HT1080 (cell line): ENCODE results near the gene SLC5A10. TPM values are rescaled to one million over a fixed set of nuclear protein-coding genes. Genes with fewer than 3 reads are reported as not detected.
A peak's percentile ranks its signal among the peaks of the same experiment; 100 is the strongest.

ENCODE experiments used
- DNase-seq: peaks from one replicate; pipeline ENCODE4 v3.0.0-alpha.2; 2015; ENCODE audit warnings: low read depth
- total RNA-seq: library from RNA; depleted of rRNA; stranded (reverse); fragments of >200 nt; shearing (Covaris generic); gene quantifications from 2 replicates; pipeline ENCODE4 v1.2.3, GENCODE V29; 2014

The SLC5A10 gene
- total RNA-seq, 1 experiment from 2014 or later: not detected

DNA sequence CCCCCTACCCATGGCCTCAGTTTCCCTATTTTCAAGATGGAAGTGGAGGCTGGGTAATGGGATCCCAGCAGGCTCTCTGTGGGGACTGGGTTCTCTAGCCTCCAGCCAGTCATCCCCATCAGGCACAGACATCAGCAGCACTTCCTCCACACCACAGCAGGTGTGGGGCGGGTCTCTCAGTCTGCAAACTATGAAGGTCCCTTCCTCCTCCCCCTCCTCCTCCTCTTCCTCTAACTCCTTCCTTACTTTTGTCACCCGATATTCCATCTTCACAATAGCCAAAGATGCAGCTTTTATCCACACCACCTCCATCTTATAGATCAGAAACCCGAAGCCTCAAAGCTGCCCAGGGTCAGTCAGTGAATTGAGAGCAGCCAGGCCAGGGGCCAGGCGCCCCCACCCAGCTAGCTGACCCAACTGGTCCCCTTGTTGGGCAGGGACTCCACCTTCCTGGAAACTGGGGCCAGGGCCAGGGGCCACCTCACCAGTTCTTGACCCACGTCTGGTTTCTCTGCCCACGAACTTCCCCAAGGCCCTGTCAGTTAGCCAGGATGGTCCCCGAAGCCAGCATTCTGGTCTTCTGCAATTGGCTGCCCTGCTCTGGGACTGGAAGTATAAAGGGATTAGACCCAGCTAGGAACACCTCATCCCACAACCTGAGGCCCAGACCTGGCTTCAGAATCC lies 50.1 kb downstream of the SLC5A10 start:
- no peak for DNase-seq

DNA sequence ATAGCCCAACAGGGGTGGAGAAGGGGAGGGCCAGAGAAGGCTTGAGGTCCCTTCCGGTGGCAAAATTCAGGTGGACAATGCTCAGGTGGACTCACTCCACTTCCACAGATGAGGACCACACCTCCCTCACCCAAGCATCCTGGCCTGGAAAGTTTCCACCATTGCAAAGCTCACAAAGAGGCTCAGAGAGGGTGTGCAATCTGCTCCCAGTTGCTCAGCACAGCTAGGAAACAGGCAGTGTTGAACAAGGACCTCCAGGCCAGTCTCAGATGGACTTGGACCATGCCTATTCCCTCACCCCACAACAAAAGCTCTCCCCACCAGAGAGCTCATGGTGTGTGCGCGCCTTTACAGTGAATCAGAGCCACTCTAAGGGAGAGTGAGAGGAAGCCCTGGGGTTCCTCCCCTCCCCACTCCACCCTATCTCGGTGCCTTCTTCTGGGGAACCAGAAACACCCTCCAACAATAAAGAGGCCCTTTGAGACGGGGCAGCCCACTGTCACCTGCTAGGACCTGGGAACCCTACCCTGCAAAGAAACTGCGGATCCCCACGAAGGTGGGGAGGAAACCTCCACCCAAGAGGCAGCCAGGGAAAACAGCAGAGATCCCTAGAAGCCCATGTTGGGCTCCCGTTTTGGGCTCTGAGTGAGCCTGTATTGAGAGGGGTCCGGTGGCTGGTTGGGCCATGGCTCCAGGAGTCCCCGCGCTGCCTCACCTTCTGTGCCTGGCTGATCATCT lies 51.0 kb downstream of the SLC5A10 start:
- no peak for DNase-seq

DNA sequence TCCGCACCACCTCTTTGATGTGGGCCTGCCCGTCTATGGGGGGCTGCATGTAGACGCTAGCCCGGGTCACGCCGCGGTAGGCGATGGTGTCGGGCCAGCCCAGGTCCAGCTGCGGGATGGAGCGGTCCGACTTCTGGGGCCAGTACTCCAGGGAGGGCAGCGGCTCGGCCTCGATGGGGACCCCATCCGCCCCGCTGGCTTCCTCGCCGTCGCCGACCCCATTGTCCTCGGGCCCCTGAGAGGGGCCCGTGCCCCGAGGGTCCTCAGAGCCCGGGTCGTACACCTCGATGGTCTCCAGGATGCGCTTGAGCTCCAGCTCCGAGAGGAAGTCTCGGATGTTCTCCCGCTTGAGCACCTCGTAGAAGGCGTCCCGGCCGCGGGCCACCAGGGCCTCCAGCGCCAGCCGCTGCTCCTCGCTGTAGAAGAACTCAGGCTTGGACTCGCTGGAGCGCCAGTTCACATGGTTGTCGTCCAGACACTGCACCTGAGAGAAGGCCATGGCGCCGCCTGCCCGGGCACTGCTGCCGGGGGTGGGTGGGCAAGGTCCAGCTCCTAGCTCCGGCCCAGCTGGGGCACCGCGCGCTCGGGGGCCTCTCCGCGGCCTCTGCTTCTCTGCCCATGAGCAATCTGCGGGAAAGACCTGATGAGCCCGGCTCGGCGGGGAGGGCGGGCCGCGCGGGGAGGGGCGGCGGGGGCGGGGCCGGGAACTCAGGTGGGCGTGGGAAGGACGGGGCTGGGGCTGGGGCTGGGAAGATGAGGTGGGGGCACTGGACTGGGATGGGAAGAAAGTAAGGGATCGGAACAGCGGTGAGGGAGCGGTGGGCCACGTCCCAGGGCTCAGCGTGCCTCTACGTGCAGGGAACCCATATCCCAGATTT lies 51.8 kb downstream of the SLC5A10 start:
- DNase-seq: no peak

DNA sequence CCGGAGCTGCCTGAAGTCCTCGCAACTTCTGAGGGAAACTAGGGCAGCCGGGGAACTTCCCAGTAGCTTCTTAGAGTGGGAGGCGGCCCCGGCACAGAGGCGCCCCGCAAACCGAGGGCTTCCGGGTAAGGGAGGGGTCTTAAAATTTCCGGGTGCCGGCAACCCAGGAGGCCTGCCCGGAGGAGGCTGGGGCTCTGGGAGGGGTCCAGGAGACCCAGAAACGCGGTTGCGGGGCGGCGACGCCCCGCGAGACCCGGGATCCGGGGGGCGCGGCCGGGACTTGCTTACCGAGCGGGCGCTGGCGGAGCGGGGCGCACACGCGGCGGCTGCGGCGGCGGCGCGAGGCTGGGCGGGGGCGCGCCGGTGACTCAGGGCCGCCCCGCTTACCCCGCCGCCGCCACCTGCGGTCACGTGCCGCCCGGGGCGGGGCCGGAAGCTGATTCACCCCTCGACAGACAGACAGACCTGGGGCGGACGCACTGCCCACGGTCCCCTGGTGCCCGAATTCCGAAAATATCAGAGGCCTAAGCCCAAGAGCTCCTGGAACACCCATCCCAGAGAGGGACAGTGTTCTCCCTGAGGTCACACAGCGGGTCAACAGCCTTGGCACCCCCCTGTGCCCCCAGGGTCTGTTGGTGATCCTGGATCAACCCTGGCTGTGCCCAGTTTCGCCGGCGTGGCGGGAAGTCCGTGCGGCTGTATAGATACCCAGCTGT lies 52.6 kb downstream of the SLC5A10 start, which contains the start of gene FAM83G:
Gene FAM83G, minus strand, starts transcription at position 344 of the 716 bp plus-strand sequence. CDS start 723 bp downstream, outside the sequence.
- peak; percentile 82 for DNase-seq

DNA sequence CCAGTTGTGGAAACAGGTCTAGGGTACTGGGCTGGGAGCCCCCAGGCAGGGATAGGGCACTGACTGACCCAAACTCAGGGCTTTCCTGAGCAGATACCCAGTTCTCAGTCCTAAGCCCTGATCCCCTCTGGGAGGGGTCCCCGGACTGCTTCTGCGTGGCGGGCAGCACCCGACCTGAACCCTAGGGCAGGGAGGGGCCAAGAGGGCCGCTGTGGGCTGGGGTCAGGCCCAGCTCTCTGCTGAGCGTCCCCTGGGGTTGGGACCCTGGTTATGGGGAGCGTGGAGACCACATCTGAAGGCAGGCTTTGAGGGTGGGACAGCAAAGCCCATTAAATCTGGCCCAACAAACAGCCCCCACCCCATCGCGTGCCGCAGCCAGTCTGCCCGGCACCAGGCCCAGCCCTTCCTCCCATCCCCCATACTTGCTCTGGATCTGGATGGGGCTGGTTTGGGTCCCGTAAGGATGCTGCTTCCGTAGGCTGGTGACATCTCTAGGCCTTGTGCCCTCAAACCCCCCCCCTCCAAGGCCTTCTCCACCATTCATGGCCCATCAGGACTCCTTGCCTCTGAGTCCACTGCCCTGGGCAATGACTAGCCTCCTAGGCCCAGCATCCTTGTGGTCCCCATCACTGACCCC lies 53.3 kb downstream of the SLC5A10 start:
- no peak for DNase-seq

DNA sequence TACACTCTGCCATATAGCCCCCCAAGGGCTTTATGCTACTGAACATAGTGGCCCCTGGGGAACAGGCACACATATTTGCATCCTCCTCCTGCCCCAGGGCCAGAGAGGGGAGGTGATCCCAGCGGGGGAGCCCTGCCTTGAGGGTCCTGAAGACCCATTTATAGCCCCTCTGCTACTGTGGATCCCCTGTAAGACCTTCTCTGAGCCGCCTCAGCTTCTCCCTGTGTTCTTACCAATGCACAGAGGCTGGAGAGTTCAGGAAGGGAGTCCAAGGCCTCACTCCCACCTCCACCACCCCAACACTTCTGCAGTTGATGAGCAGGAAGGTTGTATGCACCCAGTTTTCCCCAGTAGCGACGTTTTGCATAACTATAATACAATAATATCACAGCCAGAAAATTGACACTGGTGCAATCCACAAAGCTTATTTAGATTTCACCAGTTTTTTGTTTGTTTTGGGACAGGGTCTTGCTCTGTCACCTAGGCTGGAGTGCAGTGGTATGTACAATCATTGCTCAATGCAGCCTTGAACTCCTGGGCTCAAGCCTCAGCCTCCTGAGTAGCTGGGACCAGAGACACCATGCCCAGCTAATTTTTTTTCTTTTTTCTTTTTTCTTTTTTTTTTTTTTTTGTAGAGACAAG lies 53.9 kb downstream of the SLC5A10 start:
- no peak for DNase-seq

DNA sequence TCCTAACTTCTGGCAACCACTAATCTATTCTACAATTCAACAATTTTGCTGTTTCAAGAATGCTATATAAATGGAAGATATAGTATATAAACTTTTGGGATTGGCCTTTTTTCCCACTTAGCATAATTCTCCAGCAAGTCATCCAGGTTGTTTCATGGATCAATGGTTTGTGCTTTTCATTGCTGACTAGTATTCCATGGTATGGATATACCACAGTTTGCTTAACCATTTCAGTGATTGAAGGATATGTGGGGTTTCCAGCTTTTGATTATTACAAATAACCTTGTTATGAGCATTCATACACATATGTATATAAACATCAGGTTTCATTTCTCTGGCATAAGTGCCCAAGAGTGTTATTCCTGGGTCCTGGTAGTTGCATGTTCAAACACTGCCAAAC lies 54.7 kb downstream of the SLC5A10 start:
- DNase-seq: no peak

DNA sequence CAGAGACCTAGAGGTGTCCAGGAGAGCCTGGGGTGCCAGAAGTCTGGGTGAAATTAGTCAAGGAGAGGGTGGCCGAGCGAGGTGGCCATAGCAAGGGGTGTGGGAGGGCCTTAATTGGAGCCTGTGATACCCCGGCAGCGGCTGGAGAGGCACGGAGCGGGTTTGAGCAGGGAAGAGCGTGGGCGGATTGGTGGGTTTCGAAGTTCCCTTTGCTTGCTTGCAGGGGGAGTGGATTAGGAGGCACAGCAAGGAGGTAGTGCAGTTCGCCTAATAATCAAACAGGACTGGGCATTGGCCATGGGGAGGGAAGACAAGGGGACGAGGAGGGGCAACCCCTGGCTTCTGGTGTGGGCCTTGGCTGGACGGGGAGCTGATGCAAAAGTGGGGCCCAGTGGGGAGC lies 58.0 kb downstream of the SLC5A10 start:
- DNase-seq: no peak

DNA sequence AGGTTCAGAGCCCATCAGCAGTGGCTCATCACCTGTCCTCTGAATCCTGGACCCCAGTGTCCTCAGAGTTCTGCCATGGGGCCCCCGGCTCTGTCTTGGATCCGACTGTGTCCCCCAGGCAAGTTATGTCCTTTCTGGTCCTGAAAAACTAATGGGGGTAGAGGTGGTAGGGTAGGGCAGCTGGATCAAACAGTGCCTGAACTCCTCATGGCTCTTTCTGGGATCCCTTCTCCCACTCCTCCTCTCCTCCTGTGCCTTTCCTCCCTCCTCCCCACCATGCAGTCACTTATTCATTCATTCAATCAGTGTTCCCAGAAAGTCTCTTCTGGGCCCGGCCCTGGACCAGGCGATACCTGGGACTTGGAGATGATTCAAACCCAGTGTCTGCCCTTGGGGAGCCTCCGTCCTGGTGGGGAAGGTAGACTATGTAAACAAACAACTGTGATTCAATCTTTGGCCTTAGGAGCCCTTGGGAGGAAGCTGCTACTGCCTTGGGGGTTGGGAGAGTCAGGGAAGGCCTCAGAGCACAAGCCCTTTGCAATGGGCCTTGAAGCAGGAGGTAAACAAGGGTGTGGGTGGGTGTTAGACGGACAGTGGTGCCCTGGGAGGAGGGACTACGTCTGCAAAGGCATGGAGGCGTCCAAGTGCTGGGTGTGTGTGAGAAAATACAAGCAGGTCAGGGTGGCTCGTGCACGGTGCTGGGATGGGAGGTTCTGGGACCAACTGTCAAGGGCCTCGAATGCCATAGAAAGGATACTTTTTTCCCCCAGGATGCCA lies 59.0 kb downstream of the SLC5A10 start:
- DNase-seq: no peak

DNA sequence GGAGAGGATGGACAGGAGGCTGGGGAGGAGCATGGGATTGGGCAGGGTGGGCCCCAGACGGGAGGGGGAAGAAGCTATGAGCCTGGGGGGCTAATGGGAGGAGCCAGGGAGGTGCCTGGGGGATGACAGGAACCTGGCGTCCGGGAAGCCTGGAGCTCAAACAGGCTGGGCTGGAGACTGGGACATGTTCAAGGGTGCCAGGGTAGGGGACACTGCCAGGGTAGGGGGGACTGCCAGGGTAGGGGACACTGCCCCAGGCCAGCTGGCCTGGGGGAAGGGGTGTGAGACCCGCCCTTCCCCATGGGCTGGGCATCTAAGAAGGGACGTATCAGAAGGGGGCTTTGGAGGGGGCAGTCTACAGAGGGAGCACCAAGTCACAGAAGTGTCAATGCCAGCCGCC lies 59.6 kb downstream of the SLC5A10 start:
- DNase-seq: no peak

DNA sequence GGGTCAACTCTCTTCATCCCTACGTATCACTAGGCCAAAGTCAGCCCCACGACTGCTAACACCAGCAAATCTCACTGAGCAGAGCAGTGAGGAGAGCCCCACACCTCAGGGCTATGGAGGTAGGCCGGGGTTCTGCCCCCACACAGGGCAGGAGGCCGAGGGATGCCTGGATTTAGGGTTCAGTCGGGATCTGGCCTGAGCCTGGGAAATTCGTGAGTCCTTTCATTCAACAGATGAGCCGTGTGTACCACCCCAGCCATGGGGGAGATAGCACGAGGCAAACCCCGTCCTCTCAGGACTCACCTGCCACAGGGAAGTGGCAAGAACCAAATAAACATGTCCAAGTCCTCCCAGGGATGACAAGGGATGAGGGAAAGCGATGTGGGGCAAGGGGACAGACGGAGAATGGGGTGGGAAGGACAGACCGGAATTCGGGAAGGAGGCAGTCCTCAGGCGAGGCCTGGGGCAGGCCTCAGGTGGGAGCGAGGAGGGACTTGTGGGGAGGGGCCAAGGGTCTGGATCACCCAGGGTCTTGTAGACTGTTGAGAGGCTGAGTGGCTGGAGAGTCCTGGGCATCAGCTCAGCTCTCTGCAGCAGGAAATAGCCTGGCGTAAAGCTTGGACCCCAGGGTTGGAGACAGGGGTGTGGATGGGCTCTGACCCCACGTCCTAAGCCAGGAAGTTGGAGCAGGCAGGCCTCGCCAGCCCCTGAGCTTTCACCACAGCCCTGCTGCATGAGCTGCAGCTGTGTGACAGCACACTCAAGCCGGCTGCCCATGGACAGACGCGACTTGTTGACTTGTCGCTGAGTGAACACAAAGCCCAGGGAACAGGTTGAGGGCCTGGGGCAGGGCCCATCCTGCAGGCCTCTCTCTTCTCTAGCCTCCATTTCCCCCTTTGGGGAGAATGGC lies 60.5 kb downstream of the SLC5A10 start:
- no peak for DNase-seq

DNA sequence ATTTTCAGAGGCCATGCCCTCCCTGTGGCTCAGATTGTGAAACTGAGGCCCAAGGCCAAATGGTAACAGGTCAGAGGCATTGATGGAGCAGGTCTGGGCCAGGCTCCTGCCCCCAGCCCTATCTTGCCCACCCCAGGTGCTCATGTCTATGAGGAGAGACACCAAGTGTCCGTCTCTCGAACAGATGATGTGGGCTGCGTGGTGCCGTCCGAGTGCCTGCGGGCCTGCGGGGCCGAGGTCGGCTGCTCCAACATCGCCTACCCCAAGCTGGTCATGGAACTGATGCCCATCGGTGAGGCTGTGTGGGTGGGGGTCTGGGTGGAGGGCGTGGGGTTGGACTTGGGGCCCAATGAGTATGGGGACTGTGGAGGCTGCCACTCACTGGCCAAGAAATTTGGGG lies 61.3 kb downstream of the SLC5A10 start:
- DNase-seq: no peak

DNA sequence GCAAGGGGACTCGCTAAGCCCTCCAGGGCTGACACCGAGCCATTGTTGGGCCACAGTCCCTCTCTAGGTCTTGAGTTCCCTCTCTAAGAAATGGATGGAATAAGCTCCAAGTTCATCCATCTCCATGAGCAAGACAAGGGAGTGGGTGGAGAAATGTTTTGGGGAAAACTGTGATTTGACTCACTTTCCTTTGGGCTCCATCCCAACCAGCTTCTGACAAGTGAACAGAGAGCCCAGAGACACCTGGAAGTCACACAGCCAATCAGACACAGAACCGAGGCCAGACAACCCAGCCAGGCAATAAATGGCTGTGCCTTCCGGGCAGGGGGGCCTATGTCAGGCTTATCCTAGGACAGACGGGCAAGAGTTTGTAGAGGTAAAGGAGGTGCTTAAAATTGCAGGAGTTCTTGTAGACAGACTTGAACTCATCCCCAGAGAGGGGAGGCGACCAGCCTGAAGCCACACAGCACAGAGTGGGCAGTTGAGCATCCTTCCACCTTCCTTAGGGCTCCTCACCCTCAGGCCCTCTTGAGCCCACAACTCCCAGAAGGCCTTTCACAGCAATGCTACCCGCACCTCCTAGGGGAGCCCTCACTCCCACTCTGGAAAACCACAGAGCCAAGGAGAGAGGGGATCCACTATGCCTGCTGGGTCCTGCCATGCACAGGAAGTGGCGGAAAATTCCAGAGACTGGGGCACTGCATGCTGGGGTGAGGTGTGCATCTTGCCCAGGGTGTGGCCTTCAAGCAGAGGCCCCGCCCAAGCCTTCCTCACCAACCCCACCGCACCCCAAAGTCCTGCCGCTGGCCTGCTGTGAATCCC lies 62.1 kb downstream of the SLC5A10 start:
- DNase-seq: no peak

DNA sequence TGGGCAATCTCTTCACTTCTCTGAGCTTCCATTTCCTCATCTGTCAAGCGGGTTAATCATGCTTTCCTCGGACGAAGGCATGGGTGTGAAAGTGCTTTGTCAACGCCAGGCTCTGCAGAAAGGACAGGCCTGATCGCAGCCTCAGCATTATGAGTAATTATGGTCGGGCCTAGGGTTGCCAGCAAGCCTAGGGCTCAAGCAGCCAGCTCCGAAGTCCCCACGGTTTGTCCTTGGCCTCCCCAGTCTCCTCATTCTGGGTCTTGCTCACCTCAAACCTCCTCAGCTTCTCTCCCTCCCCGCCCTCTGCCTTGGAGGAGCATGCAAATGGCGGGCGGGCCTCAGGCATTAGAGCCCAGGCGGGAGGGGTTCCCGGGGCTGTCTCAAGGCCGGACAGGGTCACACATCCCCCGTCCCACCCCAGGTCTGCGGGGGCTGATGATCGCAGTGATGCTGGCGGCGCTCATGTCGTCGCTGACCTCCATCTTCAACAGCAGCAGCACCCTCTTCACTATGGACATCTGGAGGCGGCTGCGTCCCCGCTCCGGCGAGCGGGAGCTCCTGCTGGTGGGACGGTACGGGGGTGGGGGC lies 62.8 kb downstream of the SLC5A10 start:
- DNase-seq: no peak

DNA sequence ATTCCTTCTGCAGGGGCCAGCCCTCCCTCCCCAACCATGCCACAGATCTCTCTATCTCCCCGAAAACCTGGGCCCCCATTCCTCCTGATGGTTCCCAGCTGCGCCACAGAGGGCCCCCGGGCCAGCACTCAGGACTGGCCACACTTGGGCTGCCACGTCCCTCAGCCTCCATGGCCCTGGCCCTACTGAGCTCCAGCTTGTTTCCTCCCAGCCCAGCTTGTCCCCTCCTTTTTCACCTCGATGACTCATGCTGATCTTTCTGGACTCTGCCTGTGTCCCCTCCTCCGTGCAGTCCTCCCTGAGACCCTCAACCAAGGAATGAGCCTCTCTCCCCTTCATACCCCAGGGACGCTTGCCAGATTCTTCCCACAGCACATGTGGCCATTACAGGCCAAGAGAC lies 63.5 kb downstream of the SLC5A10 start:
- DNase-seq: no peak

DNA sequence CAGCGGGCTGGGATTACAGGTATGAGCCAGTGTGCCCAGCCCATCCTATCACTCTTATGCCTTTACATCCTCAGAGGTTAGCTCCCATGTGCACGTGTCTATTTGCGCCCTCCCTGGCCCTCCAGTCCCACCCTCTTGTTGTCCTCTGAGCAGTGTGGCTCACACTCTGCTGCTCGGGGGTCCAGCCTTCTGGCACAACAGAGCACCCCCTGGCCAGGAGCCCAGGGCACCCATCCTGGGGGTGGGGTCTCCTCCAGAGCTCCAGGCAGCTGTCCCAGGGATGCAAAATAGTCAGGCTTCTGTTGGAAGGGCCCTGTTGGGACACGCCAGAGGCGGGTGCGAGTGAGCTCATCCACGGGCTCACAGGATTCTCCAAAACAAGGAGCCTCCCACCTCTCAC lies 64.3 kb downstream of the SLC5A10 start:
- DNase-seq: no peak

DNA sequence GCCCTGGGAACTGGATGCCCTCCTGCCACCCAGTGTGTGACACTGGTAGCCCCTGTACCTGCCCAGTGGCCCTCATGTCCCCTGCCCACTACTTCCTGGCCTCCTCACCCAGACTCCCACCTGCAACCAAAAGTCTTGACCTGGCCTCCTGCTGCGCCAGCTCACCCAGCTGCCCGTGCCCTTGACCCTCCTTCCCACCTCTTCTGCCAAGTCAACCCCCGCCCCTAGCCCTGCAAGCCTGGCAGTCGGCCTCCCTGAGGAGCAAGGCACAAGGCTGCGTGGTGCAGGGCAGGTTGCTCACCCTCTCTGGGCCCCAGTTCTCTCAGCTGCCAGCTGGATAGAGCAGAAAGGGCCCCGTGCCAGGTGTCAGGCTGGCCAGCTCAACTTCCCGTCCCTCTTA lies 64.9 kb downstream of the SLC5A10 start:
- no peak for DNase-seq
